K562 (cell line): Measurements from ENCODE around the gene ZNF541. TPM values are rescaled to one million over a fixed set of nuclear protein-coding genes. Genes with fewer than 3 reads are reported as not detected.
A peak's percentile ranks its signal among the peaks of the same experiment; 100 is the strongest.

ENCODE experiments used
- ATF7 ChIP-seq: fragments of 450-650 bp; IDR thresholded peaks from 2 replicates; pipeline ENCODE4 v1.7.1; 2014; ENCODE audit warnings: mild to moderate bottlenecking, moderate library complexity
- CBX1 ChIP-seq: sonication (generic); IDR thresholded peaks from 2 replicates; pipeline ENCODE4 v1.6.1; 2016; ENCODE audit warnings: antibody characterized with exemption, low read depth, mild to moderate bottlenecking
- HDAC2 ChIP-seq: fragments of 450-650 bp; IDR thresholded peaks from 2 replicates; pipeline ENCODE4 v1.6.1; 2016; ENCODE audit warnings: mild to moderate bottlenecking
- HNRNPLL ChIP-seq: fragments of 200-400 bp; formaldehyde crosslinking; IDR thresholded peaks from 2 replicates; pipeline ENCODE4 v1.6.1; 2017; ENCODE audit warnings: low read length, low read depth, mild to moderate bottlenecking; ENCODE audit not compliant: poor library complexity, severe bottlenecking
- ID3 ChIP-seq, 2 experiments: fragments of 250-450 bp in 1 of 2; fragments of 450-650 bp in 1 of 2; sonication (Bioruptor Pico) in 1 of 2; IDR thresholded peaks; 2 replicates each; pipeline versions ENCODE4 v1.6.1 to v1.8.0; 2016 to 2021; ENCODE audit warnings: mild to moderate bottlenecking in 2 of 2, moderate library complexity in 2 of 2, missing compliant biosample characterization in 1 of 2, missing genetic modification characterization in 1 of 2
- MTA3 ChIP-seq: fragments of 450-650 bp; formaldehyde crosslinking; IDR thresholded peaks from 2 replicates; pipeline ENCODE4 v1.6.1; 2017; ENCODE audit warnings: mild to moderate bottlenecking, borderline replicate concordance
- MYC ChIP-seq, 2 experiments: fragments of 250-450 bp in 1 of 2; sonication (Bioruptor Pico) in 1 of 2; IDR thresholded peaks; 2 replicates each; pipeline versions ENCODE4 v1.5.1 to v1.6.1; 2012 to 2021; ENCODE audit warnings: low read depth in 2 of 2, borderline replicate concordance in 1 of 2, improper control_type of control experiment in 1 of 2, low read length in 1 of 2, mild to moderate bottlenecking in 1 of 2, moderate library complexity in 1 of 2
- NFIC ChIP-seq: fragments of 450-650 bp; IDR thresholded peaks from 2 replicates; pipeline ENCODE4 v1.6.1; 2017; ENCODE audit warnings: mild to moderate bottlenecking, inconsistent platforms
- NR2F6 ChIP-seq: fragments of 450-650 bp; formaldehyde crosslinking; IDR thresholded peaks from 2 replicates; pipeline ENCODE4 v1.4.0; 2020; ENCODE audit warnings: mild to moderate bottlenecking
- NRF1 ChIP-seq, 2 experiments: fragments of 450-650 bp; IDR thresholded peaks in 1 of 2; conservative IDR thresholded peaks in 1 of 2; 2 replicates each; pipeline ENCODE4 v1.6.1; 2014; ENCODE audit warnings: mild to moderate bottlenecking in 2 of 2
- POLR2G ChIP-seq: fragments of 200-400 bp; formaldehyde crosslinking; IDR thresholded peaks from 2 replicates; pipeline ENCODE4 v1.6.1; 2017; ENCODE audit warnings: low read depth, mild to moderate bottlenecking, antibody characterized with exemption, low read length, moderate library complexity
- TRIM24 ChIP-seq, 2 experiments: fragments of 450-650 bp; IDR thresholded peaks; 2 replicates each; pipeline ENCODE4 v1.6.1; 2016
- ZBTB33 ChIP-seq: sonication (generic); formaldehyde crosslinking; IDR thresholded peaks from 2 replicates; pipeline ENCODE4 v1.8.1; 2023; ENCODE audit warnings: mild to moderate bottlenecking, missing genetic modification reagents
- ZNF395 ChIP-seq: fragments of 200-800 bp; sonication (Bioruptor generic); IDR thresholded peaks from 2 replicates; pipeline ENCODE4 v1.6.1; 2017; ENCODE audit warnings: missing genetic modification characterization, missing compliant biosample characterization
- polyA plus RNA-seq, 8 experiments: library from polyadenylated mRNA; depleted of rRNA in 4 of 8; stranded (reverse) in 5 of 8; unstranded in 3 of 8; fragments of >200 nt; fragmentation: Nextera tagmentation in 2 of 8; fragmentation: Illumina TruSeq in 1 of 8; extraction: Ambion mirVana in 2 of 8; extraction: Trizol in 1 of 8; gene quantifications; 2 replicates each; pipeline versions ENCODE4 v1.2.1 to v1.2.3, GENCODE V29; 2011 to 2014; ENCODE audit warnings: inconsistent platforms in 1 of 8, missing spikeins in 1 of 8
- total RNA-seq, 7 experiments: library from RNA; depleted of rRNA in 6 of 7; stranded (reverse); fragments of >200 nt in 6 of 7; fragmentation: Illumina TruSeq in 2 of 7; extraction: Trizol in 2 of 7; gene quantifications; 2 replicates each; pipeline versions ENCODE4 v1.2.1 to v1.2.3, GENCODE V29; 2011 to 2021; ENCODE audit warnings: low replicate concordance in 1 of 7
- TF ChIP-seq, protein P1 (sequence below): sonication (generic); formaldehyde crosslinking; IDR thresholded peaks from 2 replicates; pipeline ENCODE4 v1.8.1; 2023; ENCODE audit warnings: mild to moderate bottlenecking, missing genetic modification reagents

ZNF541 gene
- total and polyA plus RNA-seq, 9 of the 15 experiments (the other 6 are each of a cell fraction or from before 2014, with no cell fraction given) = 0.04 to 0.11 (median 0.05) TPM; not detected in 1

DNA sequence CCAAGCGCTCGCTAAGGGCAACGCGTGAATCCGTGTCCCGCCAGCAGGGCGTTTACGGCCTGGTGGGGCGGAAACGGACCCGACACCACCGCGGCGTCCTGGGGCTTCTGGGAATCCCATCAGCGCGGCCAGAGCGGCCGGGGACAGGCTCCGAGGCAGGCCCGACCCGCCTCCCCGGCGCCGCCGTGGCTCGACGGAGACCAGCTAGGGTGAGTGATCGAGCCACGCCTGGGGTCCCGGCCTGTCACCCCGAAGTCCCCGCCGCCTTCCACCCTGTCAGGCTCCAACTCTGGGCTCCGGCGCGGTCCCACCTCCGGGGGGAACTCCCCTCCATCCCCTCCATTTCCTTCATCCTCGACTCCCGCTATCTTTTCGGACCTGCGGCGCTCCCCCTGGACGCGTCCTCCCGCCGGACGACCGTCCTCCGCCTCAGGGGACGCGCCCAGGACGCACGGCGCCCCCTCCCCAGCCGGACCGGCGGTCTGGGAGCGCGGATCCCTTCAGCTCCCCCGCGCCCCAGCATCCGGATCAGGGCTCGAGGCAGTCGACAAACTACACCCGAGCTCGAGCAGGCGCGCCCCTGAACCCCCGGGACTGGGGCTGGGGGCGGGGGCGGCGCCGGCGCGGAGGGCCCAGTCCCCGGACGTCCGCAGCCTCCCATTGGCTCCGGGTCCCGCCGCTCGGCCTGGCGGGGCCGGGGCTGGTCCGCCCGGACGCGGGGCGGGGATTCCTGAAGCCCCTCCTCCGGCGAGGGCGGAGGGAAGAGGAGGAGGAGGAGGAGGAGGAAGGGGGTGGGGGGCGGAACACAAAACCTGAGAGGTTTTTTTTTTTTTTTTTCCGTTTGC is 35.3 kb upstream of the ZNF541 start (continued):
- TF ChIP-seq NRF1 (conservative IDR thresholded peaks at IDR 0.05 in 1 of 2, IDR thresholded peaks at IDR 0.05 in 1 of 2) (peak; percentile 74 to 75), CBX1 (peak; percentile 22; the same call in 1 of the 2 replicates), NR2F6 (CRISPR knock-in tag) (no peak), ID3 (CRISPR knock-in tag; IDR thresholded peaks at IDR 0.05) (no peak), ID3 (tag; IDR thresholded peaks at IDR 0.05) (no peak), ZBTB33 (CRISPR knock-in tag) (0 out of 2 replicates have a peak, but pooled peaks have one; percentile 16), MTA3 (peak; percentile 62; the same call in 1 of the 2 replicates), ZNF395 (no peak), HNRNPLL (peak; percentile 58), TRIM24 (IDR thresholded peaks at IDR 0.05) (0 out of 4 replicates have a peak, but pooled peaks of 1 of the 2 experiments have one; percentile 36), MYC (IDR thresholded peaks at IDR 0.05; ENCODE audit: low read depth, low read length) (no peak), MYC (CRISPR knock-in tag; IDR thresholded peaks at IDR 0.05; ENCODE audit: borderline replicate concordance, low read depth) (peak; percentile 82; the same call in 1 of the 2 replicates), HDAC2 (peak; percentile 39; the same call in 1 of the 2 replicates), POLR2G (peak; percentile 90), NFIC (peak; percentile 46; the same call in 1 of the 2 replicates), ATF7 (peak; percentile 30)
- TF ChIP-seq, protein P1, sequence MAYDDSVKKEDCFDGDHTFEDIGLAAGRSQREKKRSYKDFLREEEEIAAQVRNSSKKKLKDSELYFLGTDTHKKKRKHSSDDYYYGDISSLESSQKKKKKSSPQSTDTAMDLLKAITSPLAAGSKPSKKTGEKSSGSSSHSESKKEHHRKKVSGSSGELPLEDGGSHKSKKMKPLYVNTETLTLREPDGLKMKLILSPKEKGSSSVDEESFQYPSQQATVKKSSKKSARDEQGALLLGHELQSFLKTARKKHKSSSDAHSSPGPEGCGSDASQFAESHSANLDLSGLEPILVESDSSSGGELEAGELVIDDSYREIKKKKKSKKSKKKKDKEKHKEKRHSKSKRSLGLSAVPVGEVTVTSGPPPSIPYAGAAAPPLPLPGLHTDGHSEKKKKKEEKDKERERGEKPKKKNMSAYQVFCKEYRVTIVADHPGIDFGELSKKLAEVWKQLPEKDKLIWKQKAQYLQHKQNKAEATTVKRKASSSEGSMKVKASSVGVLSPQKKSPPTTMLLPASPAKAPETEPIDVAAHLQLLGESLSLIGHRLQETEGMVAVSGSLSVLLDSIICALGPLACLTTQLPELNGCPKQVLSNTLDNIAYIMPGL (CRISPR knock-in tag) = peak; percentile 67; the same call in 1 of the 2 replicates
